HepG2 (cell line): ENCODE measurements around the gene GNAI2. TPM values are rescaled to one million over a fixed set of nuclear protein-coding genes. Genes with fewer than 3 reads are reported as not detected.
A peak's percentile ranks its signal among the peaks of the same experiment; 100 is the strongest.

ENCODE experiments used
- DPF2 ChIP-seq: sonication (generic); formaldehyde crosslinking; IDR thresholded peaks from 2 replicates; pipeline ENCODE4 v1.4.0; 2020; ENCODE audit warnings: mild to moderate bottlenecking, low read depth, missing genetic modification reagents, borderline replicate concordance
- HMGXB3 ChIP-seq: sonication (generic); formaldehyde crosslinking; IDR thresholded peaks from 2 replicates; pipeline ENCODE4 v1.4.0; 2020; ENCODE audit warnings: missing genetic modification reagents, borderline replicate concordance
- HOXA7 ChIP-seq: sonication (generic); formaldehyde crosslinking; IDR thresholded peaks from 2 replicates; pipeline ENCODE4 v1.8.1; 2022; ENCODE audit warnings: mild to moderate bottlenecking, missing genetic modification reagents, moderate library complexity
- MLLT10 ChIP-seq: sonication (generic); formaldehyde crosslinking; IDR thresholded peaks from 2 replicates; pipeline ENCODE4 v1.4.0; 2020; ENCODE audit warnings: missing genetic modification reagents
- MZF1 ChIP-seq: sonication (generic); formaldehyde crosslinking; IDR thresholded peaks from 2 replicates; pipeline ENCODE4 v1.8.1; 2023; ENCODE audit warnings: mild to moderate bottlenecking, missing genetic modification reagents, borderline replicate concordance
- NFRKB ChIP-seq: fragments of 450-650 bp; IDR thresholded peaks from 2 replicates; pipeline ENCODE4 v1.6.1; 2017
- NR2F1 ChIP-seq, 2 experiments: fragments of 450-650 bp in 1 of 2; formaldehyde crosslinking in 1 of 2; IDR thresholded peaks; 2 replicates each; pipeline versions ENCODE4 v1.5.0 to v1.6.1; 2016 to 2020; ENCODE audit warnings: mild to moderate bottlenecking in 1 of 2, missing compliant biosample characterization in 1 of 2, missing genetic modification reagents in 1 of 2, moderate library complexity in 1 of 2
- RAD21 ChIP-seq: fragments of 450-650 bp; formaldehyde crosslinking; IDR thresholded peaks from 2 replicates; pipeline ENCODE4 v1.5.0; 2020; ENCODE audit warnings: mild to moderate bottlenecking
- ZMYM4 ChIP-seq: sonication (generic); formaldehyde crosslinking; IDR thresholded peaks from 2 replicates; pipeline ENCODE4 v1.8.1; 2023; ENCODE audit warnings: mild to moderate bottlenecking, missing genetic modification reagents
- ZNF33B ChIP-seq: sonication (generic); formaldehyde crosslinking; IDR thresholded peaks from 2 replicates; pipeline ENCODE4 v1.5.1; 2020; ENCODE audit warnings: mild to moderate bottlenecking, missing genetic modification reagents
- polyA plus RNA-seq, 8 experiments: library from polyadenylated mRNA; depleted of rRNA in 3 of 8; stranded (reverse) in 7 of 8; unstranded in 1 of 8; fragments of >200 nt; fragmentation: Illumina TruSeq in 4 of 8; extraction: Trizol in 4 of 8; gene quantifications; 2 replicates each; pipeline versions ENCODE4 v1.2.1 to v1.2.3, GENCODE V29; 2011 to 2016; ENCODE audit warnings: low read depth in 4 of 8, missing spikeins in 1 of 8, mixed read lengths in 1 of 8; ENCODE audit not compliant: insufficient read depth in 1 of 8
- total RNA-seq, 5 experiments: library from RNA; depleted of rRNA; stranded (reverse); fragments of >200 nt; fragmentation: Illumina TruSeq; extraction: Trizol; gene quantifications; 2 replicates each; pipeline ENCODE4 v1.2.3, GENCODE V29; 2016; ENCODE audit warnings: low read depth in 1 of 5
- TF ChIP-seq, protein P1 (sequence below), 2 experiments: fragments of 450-650 bp in 1 of 2; sonication (generic) in 1 of 2; formaldehyde crosslinking in 1 of 2; IDR thresholded peaks; 2 replicates each; pipeline versions ENCODE4 v1.6.1 to v1.8.0; 2016 to 2022; ENCODE audit warnings: antibody characterized with exemption in 1 of 2, mild to moderate bottlenecking in 1 of 2, missing genetic modification reagents in 1 of 2
- TF ChIP-seq, protein P2 (sequence below): IDR thresholded peaks from 2 replicates; pipeline ENCODE4 v1.6.1; 2016; ENCODE audit warnings: missing genetic modification reagents, missing compliant biosample characterization

GNAI2 gene
- total and polyA plus RNA-seq, 2 of the 13 experiments (the other 11 are each of a cell fraction or from before 2014, with no cell fraction given), result 51.1 to 66.2 TPM

GRCh38 chr3:50260027-50260941, 24.3 kb downstream of the GNAI2 start (continued):
- TF ChIP-seq, protein P1, sequence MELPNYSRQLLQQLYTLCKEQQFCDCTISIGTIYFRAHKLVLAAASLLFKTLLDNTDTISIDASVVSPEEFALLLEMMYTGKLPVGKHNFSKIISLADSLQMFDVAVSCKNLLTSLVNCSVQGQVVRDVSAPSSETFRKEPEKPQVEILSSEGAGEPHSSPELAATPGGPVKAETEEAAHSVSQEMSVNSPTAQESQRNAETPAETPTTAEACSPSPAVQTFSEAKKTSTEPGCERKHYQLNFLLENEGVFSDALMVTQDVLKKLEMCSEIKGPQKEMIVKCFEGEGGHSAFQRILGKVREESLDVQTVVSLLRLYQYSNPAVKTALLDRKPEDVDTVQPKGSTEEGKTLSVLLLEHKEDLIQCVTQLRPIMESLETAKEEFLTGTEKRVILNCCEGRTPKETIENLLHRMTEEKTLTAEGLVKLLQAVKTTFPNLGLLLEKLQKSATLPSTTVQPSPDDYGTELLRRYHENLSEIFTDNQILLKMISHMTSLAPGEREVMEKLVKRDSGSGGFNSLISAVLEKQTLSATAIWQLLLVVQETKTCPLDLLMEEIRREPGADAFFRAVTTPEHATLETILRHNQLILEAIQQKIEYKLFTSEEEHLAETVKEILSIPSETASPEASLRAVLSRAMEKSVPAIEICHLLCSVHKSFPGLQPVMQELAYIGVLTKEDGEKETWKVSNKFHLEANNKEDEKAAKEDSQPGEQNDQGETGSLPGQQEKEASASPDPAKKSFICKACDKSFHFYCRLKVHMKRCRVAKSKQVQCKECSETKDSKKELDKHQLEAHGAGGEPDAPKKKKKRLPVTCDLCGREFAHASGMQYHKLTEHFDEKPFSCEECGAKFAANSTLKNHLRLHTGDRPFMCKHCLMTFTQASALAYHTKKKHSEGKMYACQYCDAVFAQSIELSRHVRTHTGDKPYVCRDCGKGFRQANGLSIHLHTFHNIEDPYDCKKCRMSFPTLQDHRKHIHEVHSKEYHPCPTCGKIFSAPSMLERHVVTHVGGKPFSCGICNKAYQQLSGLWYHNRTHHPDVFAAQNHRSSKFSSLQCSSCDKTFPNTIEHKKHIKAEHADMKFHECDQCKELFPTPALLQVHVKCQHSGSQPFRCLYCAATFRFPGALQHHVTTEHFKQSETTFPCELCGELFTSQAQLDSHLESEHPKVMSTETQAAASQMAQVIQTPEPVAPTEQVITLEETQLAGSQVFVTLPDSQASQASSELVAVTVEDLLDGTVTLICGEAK (IDR thresholded peaks at IDR 0.05), result no peak
- TF ChIP-seq, protein P1 (CRISPR knock-in tag; IDR thresholded peaks at IDR 0.05), result peak; percentile 40
- TF ChIP-seq MLLT10 (CRISPR knock-in tag) (no peak), RAD21 (CRISPR knock-in tag) (peak; percentile 100), HOXA7 (no peak), NR2F1 (CRISPR knock-in tag; IDR thresholded peaks at IDR 0.05) (peak; percentile 14 to 33; a peak in 2 of 4 replicates), MZF1 (no peak), ZMYM4 (CRISPR knock-in tag) (peak; percentile 54; the same call in 1 of the 2 replicates), DPF2 (CRISPR knock-in tag) (no peak), NFRKB (no peak), HMGXB3 (no peak; the same call in 1 of the 2 replicates), ZNF33B (CRISPR knock-in tag) (0 out of 2 replicates have a peak, but pooled peaks have one; percentile 13)
- TF ChIP-seq, protein P2, sequence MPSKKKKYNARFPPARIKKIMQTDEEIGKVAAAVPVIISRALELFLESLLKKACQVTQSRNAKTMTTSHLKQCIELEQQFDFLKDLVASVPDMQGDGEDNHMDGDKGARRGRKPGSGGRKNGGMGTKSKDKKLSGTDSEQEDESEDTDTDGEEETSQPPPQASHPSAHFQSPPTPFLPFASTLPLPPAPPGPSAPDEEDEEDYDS, result peak; percentile 46
